Fibroblast of pulmonary artery (primary cell): Measurements from ENCODE around the gene RELN.

ENCODE experiments used
- DNase-seq: peaks from one replicate; pipeline ENCODE4 v3.0.0-alpha.2; 2010; ENCODE audit warnings: low read depth
- H3K4me3 ChIP-seq: replicated peaks from 2 replicates; pipeline ENCODE4 v1.5.1; 2011; ENCODE audit warnings: low read depth, mild to moderate bottlenecking, control low read depth, low read length, moderate library complexity
- CTCF ChIP-seq: IDR thresholded peaks from 2 replicates; pipeline ENCODE4 v1.5.1; 2011; ENCODE audit warnings: mild to moderate bottlenecking, control low read depth, low read length, inconsistent platforms; ENCODE audit errors: missing control alignments

The RELN gene

GRCh38 chr7:103542470-103542869 is 447.0 kb downstream of the RELN start:
- DNase-seq = no peak
- TF ChIP-seq CTCF = no peak
- H3K4me3 ChIP-seq = no peak overlapping the region

- no peak for TF ChIP-seq CTCF
- no peak for DNase-seq
Observed at GRCh38 chr7:103541947-103542346, 447.5 kb downstream of the RELN start.

GRCh38 chr7:103541026-103541425 is 448.4 kb downstream of the RELN start:
- no peak overlapping the region for H3K4me3 ChIP-seq
- no peak for TF ChIP-seq CTCF
- DNase-seq = peak; percentile 6

More at GRCh38 chr7:103541947-103542346, 447.5 kb downstream of the RELN start:
- no peak overlapping the region for H3K4me3 ChIP-seq

- H3K4me3 ChIP-seq = no peak overlapping the region
- no peak for DNase-seq
- no peak for TF ChIP-seq CTCF
Observed at GRCh38 chr7:103540338-103540737, 449.1 kb downstream of the RELN start.

- TF ChIP-seq CTCF = no peak
- DNase-seq = no peak
- H3K4me3 ChIP-seq = no peak overlapping the region
Observed at GRCh38 chr7:103539875-103540274, 449.6 kb downstream of the RELN start.

GRCh38 chr7:103538964-103539709 is 450.3 kb downstream of the RELN start:
- DNase-seq = no peak
- TF ChIP-seq CTCF = no peak
- no peak overlapping the region for H3K4me3 ChIP-seq

GRCh38 chr7:103533761-103534160 is 455.7 kb downstream of the RELN start:
- no peak for TF ChIP-seq CTCF
- no peak overlapping the region for H3K4me3 ChIP-seq
- no peak for DNase-seq
